Astrocyte (in vitro differentiated cells and primary cell): ENCODE results near the gene FYCO1. TPM values are rescaled to one million over a fixed set of nuclear protein-coding genes. Genes with fewer than 3 reads are reported as not detected.
"Not testable (repeated sequence)": the region's sequence is repeated elsewhere in the genome, so short reads cannot be mapped to it uniquely, and the experiment has no call there.

Experiments used
- DNase-seq: peaks from one replicate; pipeline ENCODE4 v3.0.0-alpha.2; 2010; ENCODE audit warnings: low read depth
- FAIRE-seq: peaks from 2 replicates; lab custom pipeline; 2011; peaks lifted over from hg19 to GRCh38; lab: Jason Lieb, UNC
- H2AFZ ChIP-seq: 2 replicates; pipeline ENCODE4 v1.6.0; 2012; ENCODE audit warnings: low read depth, low read length, inconsistent platforms
- H3K27ac ChIP-seq: 2 replicates; pipeline ENCODE4 v1.5.1; 2011; ENCODE audit warnings: low read depth, low read length, inconsistent platforms
- H3K27me3 ChIP-seq: 2 replicates; pipeline ENCODE4 v1.6.0; 2011; ENCODE audit warnings: low read length, inconsistent platforms; ENCODE audit not compliant: insufficient read depth
- H3K36me3 ChIP-seq: 2 replicates; pipeline ENCODE4 v1.5.1; 2011; ENCODE audit warnings: low read length, inconsistent platforms; ENCODE audit not compliant: insufficient read depth
- H3K4me1 ChIP-seq: 2 replicates; pipeline ENCODE4 v1.5.1; 2011; ENCODE audit warnings: low read length, inconsistent platforms; ENCODE audit not compliant: insufficient read depth
- H3K4me2 ChIP-seq: 2 replicates; pipeline ENCODE4 v1.6.0; 2012; ENCODE audit warnings: low read length, inconsistent platforms
- H3K4me3 ChIP-seq: 2 replicates; pipeline ENCODE4 v1.5.1; 2011; ENCODE audit warnings: low read depth, mild to moderate bottlenecking, low read length, inconsistent platforms; ENCODE audit not compliant: insufficient read depth
- H3K79me2 ChIP-seq: 2 replicates; pipeline ENCODE4 v1.6.0; 2012; ENCODE audit warnings: mild to moderate bottlenecking, low read length, inconsistent platforms; ENCODE audit not compliant: insufficient read depth
- H3K9ac ChIP-seq: 2 replicates; pipeline ENCODE4 v1.6.0; 2012; ENCODE audit warnings: mild to moderate bottlenecking, low read length, inconsistent platforms
- H3K9me3 ChIP-seq: 2 replicates; pipeline ENCODE4 v1.5.1; 2012; ENCODE audit warnings: low read depth, mild to moderate bottlenecking, low read length, inconsistent platforms; ENCODE audit not compliant: insufficient read depth
- H4K20me1 ChIP-seq: 2 replicates; pipeline ENCODE4 v1.6.0; 2012; ENCODE audit warnings: low read length, inconsistent platforms; ENCODE audit not compliant: insufficient read depth
- H3K27ac Mint-ChIP-seq: one replicate; pipeline ENCODE4 v1.8.0; 2021; ENCODE audit warnings: mild to moderate bottlenecking, mixed read lengths; ENCODE audit not compliant: unreplicated experiment
- H3K27me3 Mint-ChIP-seq: one replicate; pipeline ENCODE4 v1.8.0; 2021; ENCODE audit warnings: low read depth, mixed read lengths; ENCODE audit not compliant: unreplicated experiment
- H3K36me3 Mint-ChIP-seq: one replicate; pipeline ENCODE4 v1.8.0; 2021; ENCODE audit warnings: low read depth, mixed read lengths; ENCODE audit not compliant: unreplicated experiment
- H3K4me1 Mint-ChIP-seq: one replicate; pipeline ENCODE4 v1.8.0; 2021; ENCODE audit warnings: low read depth, mixed read lengths; ENCODE audit not compliant: unreplicated experiment
- H3K4me3 Mint-ChIP-seq: one replicate; pipeline ENCODE4 v1.8.0; 2021; ENCODE audit warnings: mild to moderate bottlenecking, moderate library complexity, mixed read lengths; ENCODE audit not compliant: unreplicated experiment
- H3K9me3 Mint-ChIP-seq: one replicate; pipeline ENCODE4 v1.8.0; 2021; ENCODE audit warnings: mild to moderate bottlenecking, mixed read lengths; ENCODE audit not compliant: unreplicated experiment
- CTCF ChIP-seq: IDR thresholded peaks from 2 replicates; pipeline ENCODE4 v1.5.1; 2011; ENCODE audit warnings: low read depth, mild to moderate bottlenecking, inconsistent platforms, low read length, moderate library complexity; ENCODE audit not compliant: insufficient read depth
- EZH2 ChIP-seq: IDR thresholded peaks from 2 replicates; pipeline ENCODE4 v1.6.1; 2012; ENCODE audit warnings: mild to moderate bottlenecking, low read length, inconsistent platforms; ENCODE audit not compliant: insufficient read depth
- total RNA-seq: library from RNA; stranded (reverse); gene quantifications from 2 replicates; pipeline ENCODE4 v1.2.1, GENCODE V29; 2021

The FYCO1 gene
- total RNA-seq, 1 donor from 2014 or later = 19.7 TPM

GRCh38 chr3:46006238-46007032, 10.8 kb upstream of the FYCO1 start:
- no peak overlapping the region for H3K4me3 ChIP-seq
- DNase-seq = peak; percentile 82

GRCh38 chr3:46003706-46004105, 8.1 kb upstream of the FYCO1 start:
- H3K9me3 ChIP-seq, H3K9me3 Mint-ChIP-seq, H3K27me3 Mint-ChIP-seq, H3K27ac ChIP-seq, H3K4me3 Mint-ChIP-seq, H3K4me1 ChIP-seq, H3K79me2 ChIP-seq, H3K9ac ChIP-seq, H3K4me1 Mint-ChIP-seq, H4K20me1 ChIP-seq, H3K36me3 ChIP-seq, H3K27me3 ChIP-seq, DNase-seq, FAIRE-seq, H3K27ac Mint-ChIP-seq, H3K4me3 ChIP-seq, H3K36me3 Mint-ChIP-seq, H3K4me2 ChIP-seq, H2AFZ ChIP-seq: not testable (repeated sequence)

More at GRCh38 chr3:46006238-46007032, 10.8 kb upstream of the FYCO1 start:
- no peaks in the 10 kb centered on the region for H3K36me3 Mint-ChIP-seq
- H3K9me3 Mint-ChIP-seq = peaks cover under 1% of the 10 kb centered on the region
- no peak overlapping the region for H3K27ac Mint-ChIP-seq
- Histone ChIP-seq H3K36me3 (no peaks in the 10 kb centered on the region), H3K4me1 (no peaks in the 10 kb centered on the region), H3K9ac (no peak overlapping the region), H3K79me2 (no peaks in the 10 kb centered on the region), H3K9me3 (no peaks in the 10 kb centered on the region), H2AFZ (no peak overlapping the region), H3K4me2 (peak overlapping the region; percentile 30), H4K20me1 (no peaks in the 10 kb centered on the region), H3K27ac (no peak overlapping the region), H3K27me3 (peaks cover 5% of the 10 kb centered on the region)
- H3K4me3 Mint-ChIP-seq = no peak overlapping the region
- peak; percentile 65 for FAIRE-seq
- H3K27me3 Mint-ChIP-seq = peaks cover 4% of the 10 kb centered on the region
- TF ChIP-seq CTCF (no peak), EZH2 (no peak)
- peaks cover 8% of the 10 kb centered on the region for H3K4me1 Mint-ChIP-seq

- Histone ChIP-seq H3K9ac (no peak overlapping the region), H3K79me2 (no peaks in the 10 kb centered on the region), H3K27ac (no peak overlapping the region), H3K4me1 (no peaks in the 10 kb centered on the region), H3K27me3 (peaks cover 2% of the 10 kb centered on the region), H4K20me1 (no peaks in the 10 kb centered on the region), H3K4me2 (no peak overlapping the region), H3K9me3 (no peaks in the 10 kb centered on the region), H2AFZ (no peak overlapping the region), H3K4me3 (no peak overlapping the region), H3K36me3 (no peaks in the 10 kb centered on the region)
- H3K27me3 Mint-ChIP-seq = peaks cover 2% of the 10 kb centered on the region
- no peak overlapping the region for H3K27ac Mint-ChIP-seq
- no peaks in the 10 kb centered on the region for H3K36me3 Mint-ChIP-seq
- peaks cover 1% of the 10 kb centered on the region for H3K4me1 Mint-ChIP-seq
- H3K9me3 Mint-ChIP-seq = peaks cover 3% of the 10 kb centered on the region
- DNase-seq (no peak), FAIRE-seq (no peak)
- TF ChIP-seq EZH2 (no peak), CTCF (no peak)
- no peak overlapping the region for H3K4me3 Mint-ChIP-seq
These were observed 5.6 kb upstream of the FYCO1 start for GRCh38 chr3:46001178-46001577.
